ENCODE results near the gene SRRM5. TPM values are rescaled to one million over a fixed set of nuclear protein-coding genes. Genes with fewer than 3 reads are reported as not detected.
A peak's percentile ranks its signal among the peaks of the same experiment; 100 is the strongest.

The SRRM5 gene
- polyA plus RNA-seq, 1 donor from 2014 or later: not detected

DNA sequence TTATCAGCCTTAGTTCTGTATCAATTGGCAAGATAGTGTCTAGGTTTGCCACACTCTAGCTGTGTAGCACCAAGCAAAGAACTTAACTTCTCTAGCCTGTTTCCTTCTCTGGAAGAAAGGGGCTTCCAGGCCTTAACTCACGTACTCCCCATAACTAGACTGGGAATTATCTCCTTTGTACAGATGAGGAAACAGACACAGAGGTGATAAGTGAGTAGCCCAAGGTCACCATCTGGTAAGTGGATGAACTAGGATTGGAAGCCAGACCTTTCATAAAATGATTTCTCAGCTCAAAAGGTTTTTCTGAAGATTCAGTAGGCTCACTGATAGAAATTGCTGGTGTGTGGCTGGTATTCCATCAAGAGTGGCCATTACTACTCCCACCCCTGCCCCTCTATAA, 4.4 kb downstream of the SRRM5 start:
- no peak overlapping the region for H3K27ac Mint-ChIP-seq
- H3K9me3 Mint-ChIP-seq: no peaks in the 10 kb centered on the region
- no peaks in the 10 kb centered on the region for H3K27me3 Mint-ChIP-seq
- peak overlapping the region in 1 of 4 donors; percentile 20 for H3K4me3 Mint-ChIP-seq
- peaks cover 6 to 22% (median 7%) of the 10 kb centered on the region in 3 donors for H3K4me1 Mint-ChIP-seq
- peaks cover 6% of the 10 kb centered on the region for H3K36me3 Mint-ChIP-seq

DNA sequence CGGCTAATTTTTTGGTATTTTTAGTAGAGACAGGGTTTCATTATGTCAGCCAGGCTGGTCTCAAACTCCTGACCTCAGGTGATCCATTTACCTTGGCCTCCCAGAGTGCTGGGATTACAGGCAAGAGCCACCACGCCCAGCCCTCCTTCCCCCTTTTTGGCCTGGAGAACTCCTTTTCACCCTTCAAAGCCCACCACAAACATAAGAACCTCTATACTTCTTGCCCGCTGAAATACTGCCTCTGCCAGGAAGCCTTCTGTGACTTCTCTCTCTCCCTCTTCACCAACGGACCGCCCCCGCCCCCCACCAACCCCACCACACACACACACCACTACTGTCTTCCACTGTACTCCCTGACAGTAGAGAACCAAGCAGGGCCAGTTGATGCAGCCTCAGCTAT, 5.1 kb downstream of the SRRM5 start:
- Mint-ChIP-seq H3K4me3 (peak overlapping the region in 2 of 4 donors; percentile 22 to 61), H3K36me3 (peaks cover 6% of the 10 kb centered on the region), H3K4me1 (peaks cover 7 to 20% (median 11%) of the 10 kb centered on the region in 3 donors), H3K27me3 (no peaks in the 10 kb centered on the region), H3K9me3 (no peaks in the 10 kb centered on the region), H3K27ac (peak overlapping the region in 1 of 3 donors; percentile 28)

GRCh38 chr19:43618921-43619261, 7.0 kb downstream of the SRRM5 start:
- Mint-ChIP-seq H3K36me3 (peaks cover under 1% of the 10 kb centered on the region), H3K4me1 (peaks cover 7 to 18% (median 11%) of the 10 kb centered on the region in 3 donors), H3K4me3 (peak overlapping the region; percentile 96 to 99 (median 96)), H3K9me3 (peaks cover 0 to 1% (median 0%) of the 10 kb centered on the region in 3 donors), H3K27ac (peak overlapping the region; percentile 94 to 95 (median 94)), H3K27me3 (no peaks in the 10 kb centered on the region)

DNA sequence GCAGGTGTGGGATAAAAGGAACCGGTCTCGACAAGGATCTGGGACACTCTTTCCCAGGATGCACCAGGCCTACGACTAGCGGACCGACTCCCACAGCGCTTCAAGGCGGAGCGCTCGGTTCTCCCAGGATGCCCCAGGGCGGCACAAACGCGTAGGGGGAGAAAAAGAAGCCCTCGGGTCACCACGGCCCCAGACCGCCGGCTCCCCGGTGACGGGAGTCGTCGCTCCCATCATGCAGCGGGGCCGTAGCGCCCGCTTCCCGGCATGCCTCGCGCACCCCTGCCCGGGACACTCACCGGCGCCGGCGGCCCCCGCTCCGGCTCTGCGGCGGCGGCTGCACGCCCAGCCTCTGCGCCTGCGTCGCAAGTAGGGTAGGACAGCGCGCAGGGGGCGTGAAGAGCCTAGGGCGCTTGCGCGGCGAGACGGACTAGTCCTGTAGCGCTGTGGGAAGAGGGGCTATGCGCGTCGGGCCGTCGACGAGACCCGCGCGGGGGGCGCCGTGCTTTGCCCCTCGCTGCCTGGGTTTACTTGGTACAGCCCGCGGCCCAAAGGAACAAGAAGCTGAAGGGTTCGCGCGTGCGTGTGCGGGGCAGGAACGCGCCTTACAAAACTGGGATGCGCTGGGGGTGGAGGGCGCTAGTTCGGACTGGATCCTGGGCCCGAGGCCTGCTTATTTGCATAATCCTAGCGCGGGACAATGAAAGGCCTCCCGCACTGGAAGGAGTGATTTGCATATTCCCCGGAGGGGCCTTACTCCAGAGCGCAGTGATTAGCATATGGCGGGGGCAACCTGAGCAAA, 7.6 kb downstream of the SRRM5 start, which contains the start of gene ZNF428:
Gene ZNF428 (minus strand): TSS at position 368 of the 799 bp plus-strand sequence. CDS start 5,325 bp downstream, outside the sequence.
- Mint-ChIP-seq H3K36me3 (peaks cover 2% of the 10 kb centered on the region), H3K9me3 (peaks cover 0 to 6% (median 1%) of the 10 kb centered on the region in 3 donors), H3K27ac (peak within 1 kb of the TSS; percentile 94 to 98 (median 95)), H3K27me3 (no peaks in the 10 kb centered on the region), H3K4me3 (peak within 1 kb of the TSS; percentile 96 to 99 (median 96)), H3K4me1 (peaks cover 7 to 21% (median 15%) of the 10 kb centered on the region in 3 donors)

- H3K27me3 Mint-ChIP-seq: no peaks in the 10 kb centered on the region
- H3K4me1 Mint-ChIP-seq: peaks cover 10 to 22% (median 15%) of the 10 kb centered on the region in 3 donors
- peak overlapping the region; percentile 96 to 99 (median 96) for H3K4me3 Mint-ChIP-seq
- peaks cover 2% of the 10 kb centered on the region for H3K36me3 Mint-ChIP-seq
- peaks cover 0 to 6% (median 1%) of the 10 kb centered on the region in 3 donors for H3K9me3 Mint-ChIP-seq
- peak overlapping the region; percentile 94 to 98 (median 95) for H3K27ac Mint-ChIP-seq
Observed at GRCh38 chr19:43620061-43621001, 8.4 kb downstream of the SRRM5 start.

GRCh38 chr19:43622070-43622469, 10.2 kb downstream of the SRRM5 start:
- H3K27ac Mint-ChIP-seq: peak overlapping the region in 2 of 3 donors; percentile 72
- H3K4me1 Mint-ChIP-seq: peaks cover 10 to 20% (median 15%) of the 10 kb centered on the region in 3 donors
- H3K4me3 Mint-ChIP-seq: peak overlapping the region in 1 of 4 donors; percentile 17

GRCh38 chr19:43622956-43623355, 11.1 kb downstream of the SRRM5 start:
- H3K9me3 Mint-ChIP-seq: peaks cover 0 to 6% (median 1%) of the 10 kb centered on the region in 3 donors
- peaks cover 2% of the 10 kb centered on the region for H3K27me3 Mint-ChIP-seq
- H3K27ac Mint-ChIP-seq: peak overlapping the region in 1 of 3 donors; percentile 74
- peaks cover 2% of the 10 kb centered on the region for H3K36me3 Mint-ChIP-seq
- H3K4me1 Mint-ChIP-seq: peaks cover 10 to 17% (median 15%) of the 10 kb centered on the region in 3 donors
- H3K4me3 Mint-ChIP-seq: no peak overlapping the region

More at GRCh38 chr19:43622070-43622469, 10.2 kb downstream of the SRRM5 start:
- H3K27me3 Mint-ChIP-seq: peaks cover 2% of the 10 kb centered on the region
- H3K9me3 Mint-ChIP-seq: peaks cover 0 to 6% (median 1%) of the 10 kb centered on the region in 3 donors
- H3K36me3 Mint-ChIP-seq: peaks cover 2% of the 10 kb centered on the region

GRCh38 chr19:43623889-43624670, 12.2 kb downstream of the SRRM5 start:
- Mint-ChIP-seq H3K9me3 (peaks cover 0 to 6% (median 1%) of the 10 kb centered on the region in 3 donors), H3K27ac (peak overlapping the region in 1 of 3 donors; percentile 54), H3K36me3 (peaks cover 2% of the 10 kb centered on the region), H3K4me1 (peaks cover 10 to 15% (median 14%) of the 10 kb centered on the region in 3 donors), H3K4me3 (peak overlapping the region in 3 of 4 donors; percentile 24 to 54 (median 43)), H3K27me3 (peaks cover 2% of the 10 kb centered on the region)

GRCh38 chr19:43624933-43625332, 13.0 kb downstream of the SRRM5 start:
- Mint-ChIP-seq H3K4me3 (peak overlapping the region in 2 of 4 donors; percentile 54 to 81), H3K27ac (no peak overlapping the region), H3K9me3 (peaks cover 0 to 6% (median 1%) of the 10 kb centered on the region in 3 donors), H3K27me3 (peaks cover 2% of the 10 kb centered on the region), H3K36me3 (peaks cover 2% of the 10 kb centered on the region), H3K4me1 (peaks cover 9 to 13% (median 10%) of the 10 kb centered on the region in 3 donors)

DNA sequence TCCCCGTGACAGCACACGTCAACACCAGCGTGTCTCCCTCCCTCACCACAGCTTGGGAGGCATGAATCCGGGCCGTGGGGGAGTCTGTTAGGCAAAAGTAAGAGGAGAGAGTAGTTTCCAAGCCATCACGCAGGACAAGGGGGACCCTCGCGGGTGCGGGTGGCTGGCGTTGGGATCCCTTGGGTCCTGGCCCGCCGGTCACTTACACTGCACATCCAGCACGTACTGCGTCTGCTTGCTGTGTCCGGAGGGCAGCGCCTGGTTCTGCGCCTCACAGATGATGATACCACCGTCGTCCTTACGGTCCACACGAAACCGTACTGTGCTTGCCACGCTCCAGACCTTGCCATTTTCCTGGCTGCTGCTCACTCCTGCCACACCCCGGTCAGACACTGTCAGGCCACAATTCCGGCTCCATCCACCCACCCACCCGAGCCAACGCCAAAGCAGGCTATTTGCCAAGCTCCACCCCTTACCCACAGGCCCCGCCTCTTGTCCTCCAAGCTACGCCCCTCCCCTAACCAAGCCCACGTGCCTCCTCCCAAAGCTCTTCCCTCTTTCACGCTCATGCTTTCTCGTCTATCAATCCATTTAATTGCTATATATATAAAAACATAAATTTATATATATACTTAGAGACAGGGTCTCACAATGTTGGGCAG, 14.2 kb downstream of the SRRM5 start:
- no peak overlapping the region for H3K4me3 Mint-ChIP-seq
- H3K27ac Mint-ChIP-seq: no peak overlapping the region
- peaks cover 2% of the 10 kb centered on the region for H3K27me3 Mint-ChIP-seq

DNA sequence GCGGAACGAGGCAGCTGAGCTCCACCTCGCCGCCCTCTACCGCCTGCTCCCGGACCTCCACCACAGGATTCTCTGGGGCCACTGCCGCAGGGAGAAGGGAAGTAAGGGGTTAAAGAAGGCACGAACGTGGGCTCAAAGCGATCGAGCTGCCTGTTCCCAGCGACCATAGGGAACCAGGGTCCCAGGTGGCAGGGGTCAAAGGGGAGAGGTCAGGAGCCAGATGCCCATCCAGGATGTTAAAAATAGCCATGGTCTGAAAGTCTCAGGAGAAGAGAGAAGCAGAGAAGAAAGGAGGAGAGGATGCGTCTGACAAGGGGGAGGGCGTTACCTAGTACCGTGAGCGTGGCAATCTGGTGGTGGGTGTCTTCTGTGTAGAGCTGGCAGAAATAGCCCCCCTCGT, 14.9 kb downstream of the SRRM5 start:
- Mint-ChIP-seq H3K27ac (no peak overlapping the region), H3K4me1 (peaks cover 4% of the 10 kb centered on the region in 3 donors), H3K36me3 (peaks cover 2% of the 10 kb centered on the region), H3K4me3 (peak overlapping the region in 1 of 4 donors; percentile 63), H3K9me3 (peaks cover 0 to 6% (median 1%) of the 10 kb centered on the region in 3 donors), H3K27me3 (peaks cover 2% of the 10 kb centered on the region)

More for the DNA sequence above, 14.2 kb downstream of the SRRM5 start:
- Mint-ChIP-seq H3K4me1 (peaks cover 4 to 9% (median 4%) of the 10 kb centered on the region in 3 donors), H3K9me3 (peaks cover 0 to 6% (median 1%) of the 10 kb centered on the region in 3 donors), H3K36me3 (peaks cover 2% of the 10 kb centered on the region)

DNA sequence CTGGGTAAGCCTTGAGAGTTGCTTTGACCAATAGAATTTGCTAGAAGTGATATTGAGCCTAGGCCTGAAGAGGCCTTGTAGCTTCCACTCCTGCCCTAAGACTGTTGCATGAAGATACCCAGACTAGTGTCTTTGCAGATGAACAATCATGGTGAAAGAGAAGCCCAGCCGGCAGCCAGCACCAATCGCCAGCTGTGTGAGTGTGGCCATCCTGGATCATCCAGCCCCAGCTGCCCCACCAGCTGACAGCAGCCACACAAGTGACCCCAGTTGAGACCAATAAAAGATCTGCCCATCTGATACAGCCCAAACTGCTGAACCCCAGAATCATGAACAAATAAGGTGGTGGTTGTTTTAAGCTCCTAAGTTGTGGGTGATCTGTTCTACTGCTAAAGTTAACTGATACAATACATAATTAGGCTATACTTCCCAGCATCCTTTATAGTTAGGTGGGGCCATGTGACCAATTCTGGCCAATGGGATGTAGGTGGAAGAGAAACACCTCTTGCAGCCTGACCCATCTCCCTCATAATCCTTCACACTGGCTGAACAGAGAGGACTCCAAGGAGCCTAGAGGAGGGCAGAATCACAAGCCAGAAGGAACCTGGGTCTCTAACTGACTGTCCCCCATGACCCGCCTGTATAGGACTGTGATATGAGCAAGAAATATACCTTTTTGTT, 16.9 kb downstream of the SRRM5 start:
- H3K27ac Mint-ChIP-seq: no peak overlapping the region
- H3K27me3 Mint-ChIP-seq: peaks cover 8% of the 10 kb centered on the region
- peaks cover 4% of the 10 kb centered on the region in 3 donors for H3K4me1 Mint-ChIP-seq

GRCh38 chr19:43631491-43631890, 19.6 kb downstream of the SRRM5 start:
- H3K27me3 Mint-ChIP-seq: peaks cover 11% of the 10 kb centered on the region
- no peaks in the 10 kb centered on the region for H3K4me1 Mint-ChIP-seq
- H3K4me3 Mint-ChIP-seq: no peak overlapping the region
- H3K27ac Mint-ChIP-seq: no peak overlapping the region
- H3K9me3 Mint-ChIP-seq: no peaks in the 10 kb centered on the region
- no peaks in the 10 kb centered on the region for H3K36me3 Mint-ChIP-seq

More for the DNA sequence above, 16.9 kb downstream of the SRRM5 start:
- Mint-ChIP-seq H3K4me3 (peak overlapping the region in 1 of 4 donors; percentile 44), H3K36me3 (peaks cover 2% of the 10 kb centered on the region), H3K9me3 (peaks cover 0 to 6% (median 1%) of the 10 kb centered on the region in 3 donors)
